Panc1 (cell line): ENCODE results near the gene B4GALT7. TPM values are rescaled to one million over a fixed set of nuclear protein-coding genes. Genes with fewer than 3 reads are reported as not detected.

Experiments used
- ATAC-seq: fragments of 200-7000 bp; cut with Tn5 transposase; 2 replicates; pipeline ENCODE4 v1.9.1; 2020; ENCODE audit warnings: mild to moderate bottlenecking, moderate library complexity
- BruUV-seq: library from RNA; stranded (reverse); fragments of 400-500 nt; replicated peaks from 2 replicates; lab custom pipeline; 2021; lab: Mats Ljungman, UMichigan
- CTCF ChIA-PET: fragments of 300-600 bp; sonication (Branson Sonifier 250); formaldehyde crosslinking; loops from one replicate; lab custom pipeline; 2022; ENCODE audit warnings: antibody characterized with exemption; lab: Charles Lee
- POLR2A ChIA-PET: fragments of 300-600 bp; sonication (Branson Sonifier 250); formaldehyde crosslinking; loops from one replicate; lab custom pipeline; 2022; ENCODE audit warnings: antibody characterized with exemption; lab: Charles Lee
- DNase-seq: peaks from one replicate; pipeline ENCODE4 v3.0.0-alpha.2; 2010; ENCODE audit warnings: low read depth, low spot score
- H3K27ac ChIP-seq: 2 replicates; pipeline ENCODE4 v1.5.1; 2011; ENCODE audit warnings: mild to moderate bottlenecking, low read length, inconsistent platforms
- H3K27me3 ChIP-seq: fragments of 200-500 bp; sonication (Bioruptor generic); 2 replicates; pipeline ENCODE4 v1.6.0; 2014; ENCODE audit warnings: low read length, inconsistent platforms; ENCODE audit not compliant: control insufficient read depth, insufficient read depth
- H3K36me3 ChIP-seq: fragments of 200-500 bp; sonication (Bioruptor generic); 2 replicates; pipeline ENCODE4 v1.5.1; 2014; ENCODE audit warnings: inconsistent platforms, mild to moderate bottlenecking, low read length, moderate library complexity; ENCODE audit not compliant: control insufficient read depth, insufficient read depth
- H3K4me1 ChIP-seq: 2 replicates; pipeline ENCODE4 v1.5.1; 2011; ENCODE audit warnings: inconsistent platforms, mild to moderate bottlenecking, low read length, moderate library complexity; ENCODE audit not compliant: control insufficient read depth, insufficient read depth
- H3K4me3 ChIP-seq, 2 experiments: 2 replicates each; pipeline ENCODE4 v1.5.1; 2011 to 2012; ENCODE audit warnings: low read depth in 2 of 2, low read length in 2 of 2, mild to moderate bottlenecking in 2 of 2, inconsistent platforms in 1 of 2, moderate library complexity in 1 of 2
- H3K9me3 ChIP-seq: fragments of 200-500 bp; sonication (Bioruptor generic); 2 replicates; pipeline ENCODE4 v1.5.1; 2014; ENCODE audit warnings: low read depth, mild to moderate bottlenecking, inconsistent platforms, low read length, moderate library complexity; ENCODE audit not compliant: control insufficient read depth, insufficient read depth
- CTCF ChIP-seq: fragments of 450-650 bp; IDR thresholded peaks from 2 replicates; pipeline ENCODE4 v1.5.1; 2017; ENCODE audit warnings: mild to moderate bottlenecking
- POLR2AphosphoS5 ChIP-seq: IDR thresholded peaks from 2 replicates; pipeline ENCODE4 v1.6.1; 2012; ENCODE audit warnings: mild to moderate bottlenecking, low read depth, low read length, moderate library complexity
- REST ChIP-seq, 2 experiments: IDR thresholded peaks; 2 replicates each; pipeline ENCODE4 v1.6.1; 2011 to 2012; ENCODE audit warnings: low read depth in 2 of 2, control low read depth in 1 of 2, low read length in 1 of 2, mild to moderate bottlenecking in 1 of 2, moderate library complexity in 1 of 2; ENCODE audit not compliant: insufficient read depth in 1 of 2
- SIN3A ChIP-seq: IDR thresholded peaks from 2 replicates; pipeline ENCODE4 v1.6.1; 2012; ENCODE audit warnings: low read depth, mild to moderate bottlenecking, low read length, moderate library complexity, borderline replicate concordance; ENCODE audit not compliant: insufficient read depth
- TCF7L2 ChIP-seq: IDR thresholded peaks from 2 replicates; pipeline ENCODE4 v1.6.1; 2011; ENCODE audit warnings: mild to moderate bottlenecking, low read depth, low read length, inconsistent platforms
- in situ Hi-C: cut with HindIII; loops from 2 replicates; pipeline ENCODE4 v1.10.0; 2016; ENCODE audit warnings: low sequenced_read_pairs, low pct_unique_long_range_greater_than_20kb
- intact Hi-C: fragments of 100-400 bp; cut with micrococcal nuclease; formaldehyde crosslinking; loops from one replicate; pipeline ENCODE4 v1.10.0; 2022; ENCODE audit not compliant: unreplicated experiment
- total RNA-seq: library from RNA; stranded (reverse); gene quantifications from one replicate; pipeline ENCODE4 v1.2.1, GENCODE V29; 2021; ENCODE audit not compliant: unreplicated experiment

B4GALT7 gene
- total RNA-seq, 1 experiment from 2014 or later, result 38.0 TPM

GRCh38 chr5:177608243-177609075, 8.5 kb downstream of the B4GALT7 start:
- H3K4me3 ChIP-seq, result no peak overlapping the region
- TF ChIP-seq REST (IDR thresholded peaks at IDR 0.05; ENCODE audit: insufficient read depth in 1 of 2, low read depth in 2 of 2, low read length in 1 of 2) (no peak), TCF7L2 (no peak), CTCF (no peak), SIN3A (no peak), POLR2AphosphoS5 (no peak)
- no peaks in the 10 kb centered on the region for H3K36me3 ChIP-seq
- no TSS peak for BruUV-seq
- H3K27ac ChIP-seq, result no peak overlapping the region
- H3K27me3 ChIP-seq, result no peaks in the 10 kb centered on the region
- H3K4me1 ChIP-seq, result no peaks in the 10 kb centered on the region
- intact Hi-C loops (no loop called here), in situ Hi-C loops (no loop called here)
- no peak for DNase-seq
- ATAC-seq, result no peak
- ChIA-PET POLR2A (interaction anchor here (0.6 to 0.7 kb wide), 2 partner anchors 162 to 240 kb away, joined by 4 to 5 read pairs; no protein-coding TSS in a partner anchor), CTCF (no interaction called here)
- H3K9me3 ChIP-seq, result no peaks in the 10 kb centered on the region

- no peak for ATAC-seq
- ChIA-PET POLR2A (interaction anchor here (0.6 kb wide), 1 partner anchor 1570 kb away, joined by 3 read pairs; no protein-coding TSS in a partner anchor), CTCF (interaction anchor here (1.1 kb wide), 1 partner anchor 114 kb away, joined by 3 read pairs; no protein-coding TSS in a partner anchor)
- in situ Hi-C loops, result no loop called here
- H3K4me3 ChIP-seq, result no peak overlapping the region
- no TSS peak for BruUV-seq
- H3K27me3 ChIP-seq, result no peaks in the 10 kb centered on the region
- no peaks in the 10 kb centered on the region for H3K9me3 ChIP-seq
- TF ChIP-seq POLR2AphosphoS5 (no peak), CTCF (no peak), TCF7L2 (no peak), SIN3A (no peak), REST (IDR thresholded peaks at IDR 0.05; ENCODE audit: insufficient read depth in 1 of 2, low read depth in 2 of 2, low read length in 1 of 2) (no peak)
- H3K36me3 ChIP-seq, result no peaks in the 10 kb centered on the region
- intact Hi-C loops, result no loop called here
- no peaks in the 10 kb centered on the region for H3K4me1 ChIP-seq
- DNase-seq, result no peak
- no peak overlapping the region for H3K27ac ChIP-seq
Measured at GRCh38 chr5:177609076-177610059, 9.4 kb downstream of the B4GALT7 start.
